NB4 (cell line): Measurements from ENCODE around the gene SETD6.
"Not testable (repeated sequence)": the region's sequence is repeated elsewhere in the genome, so short reads cannot be mapped to it uniquely, and the experiment has no call there.

Experiments
- DNase-seq: peaks from one replicate; pipeline ENCODE4 v3.0.0; 2010; ENCODE audit warnings: low read depth
- H3K4me3 ChIP-seq: one replicate; pipeline ENCODE4 v1.5.1; 2011; ENCODE audit warnings: mild to moderate bottlenecking, low read depth, low read length, moderate library complexity
- MAX ChIP-seq: IDR thresholded peaks from 2 replicates; pipeline ENCODE4 v1.6.1; 2011; ENCODE audit warnings: low read depth, low read length
- MYC ChIP-seq: IDR thresholded peaks from 2 replicates; pipeline ENCODE4 v1.6.1; 2011; ENCODE audit warnings: low read depth, low read length
- POLR2A ChIP-seq: IDR thresholded peaks from 2 replicates; pipeline ENCODE4 v1.6.1; 2011; ENCODE audit warnings: mild to moderate bottlenecking; ENCODE audit not compliant: insufficient read length; ENCODE audit errors: extremely low read depth
- TF ChIP-seq, protein P1 (sequence below): IDR thresholded peaks from one replicate; pipeline ENCODE4 v1.5.1; 2012; ENCODE audit warnings: low read depth, low read length

Gene SETD6

GRCh38 chr16:58548378-58548777, 33.1 kb downstream of the SETD6 start:
- DNase-seq: no peak
- H3K4me3 ChIP-seq: no peak overlapping the region
- TF ChIP-seq, protein P1, sequence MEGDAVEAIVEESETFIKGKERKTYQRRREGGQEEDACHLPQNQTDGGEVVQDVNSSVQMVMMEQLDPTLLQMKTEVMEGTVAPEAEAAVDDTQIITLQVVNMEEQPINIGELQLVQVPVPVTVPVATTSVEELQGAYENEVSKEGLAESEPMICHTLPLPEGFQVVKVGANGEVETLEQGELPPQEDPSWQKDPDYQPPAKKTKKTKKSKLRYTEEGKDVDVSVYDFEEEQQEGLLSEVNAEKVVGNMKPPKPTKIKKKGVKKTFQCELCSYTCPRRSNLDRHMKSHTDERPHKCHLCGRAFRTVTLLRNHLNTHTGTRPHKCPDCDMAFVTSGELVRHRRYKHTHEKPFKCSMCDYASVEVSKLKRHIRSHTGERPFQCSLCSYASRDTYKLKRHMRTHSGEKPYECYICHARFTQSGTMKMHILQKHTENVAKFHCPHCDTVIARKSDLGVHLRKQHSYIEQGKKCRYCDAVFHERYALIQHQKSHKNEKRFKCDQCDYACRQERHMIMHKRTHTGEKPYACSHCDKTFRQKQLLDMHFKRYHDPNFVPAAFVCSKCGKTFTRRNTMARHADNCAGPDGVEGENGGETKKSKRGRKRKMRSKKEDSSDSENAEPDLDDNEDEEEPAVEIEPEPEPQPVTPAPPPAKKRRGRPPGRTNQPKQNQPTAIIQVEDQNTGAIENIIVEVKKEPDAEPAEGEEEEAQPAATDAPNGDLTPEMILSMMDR: no peak
- TF ChIP-seq MAX (no peak), POLR2A (no peak), MYC (no peak)

GRCh38 chr16:58551496-58551895, 36.2 kb downstream of the SETD6 start:
- no peak overlapping the region for H3K4me3 ChIP-seq
- TF ChIP-seq MAX (no peak), MYC (no peak), POLR2A (no peak)
- TF ChIP-seq, protein P1: no peak
- no peak for DNase-seq

DNA sequence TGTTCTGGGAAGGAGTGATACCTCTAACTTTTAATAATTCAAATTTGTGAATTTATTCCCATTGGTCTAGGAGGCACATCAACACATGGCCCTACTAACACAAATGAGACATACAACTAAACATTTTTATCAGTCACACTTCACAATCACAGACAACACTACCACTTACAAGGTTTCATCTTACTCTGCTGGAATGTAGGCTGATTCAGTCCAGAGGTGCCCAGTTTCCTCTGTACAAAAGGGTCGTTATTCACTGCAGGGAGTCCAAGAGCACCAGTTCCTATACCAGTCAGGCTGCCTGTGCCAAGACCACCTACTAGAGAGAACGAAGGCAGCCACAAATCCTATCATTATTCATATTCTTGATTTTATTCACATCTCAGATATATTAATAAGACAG, 41.4 kb downstream of the SETD6 start:
- TF ChIP-seq POLR2A (no peak), MAX (no peak), MYC (no peak)
- TF ChIP-seq, protein P1: no peak
- DNase-seq: no peak
- no peak overlapping the region for H3K4me3 ChIP-seq

DNA sequence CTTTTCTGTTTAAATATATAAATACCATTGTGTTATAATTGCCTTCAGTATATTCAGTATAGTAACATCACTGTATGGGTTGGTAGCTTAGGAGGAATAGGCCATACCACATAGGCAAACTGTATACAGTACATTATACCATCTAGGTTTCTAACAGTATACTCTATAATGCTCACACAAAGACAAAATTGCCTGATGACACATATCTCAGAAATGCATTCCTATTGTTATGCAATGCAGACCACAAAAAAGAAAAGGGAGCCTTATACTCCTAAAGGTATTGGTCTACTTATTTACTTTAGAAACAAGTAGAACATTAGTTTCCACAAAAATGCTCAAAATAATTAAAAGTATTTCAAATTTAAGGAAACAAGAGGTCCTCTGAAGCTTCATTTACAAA, 47.9 kb downstream of the SETD6 start:
- H3K4me3 ChIP-seq: no peak overlapping the region
- DNase-seq: peak; percentile 16
- TF ChIP-seq MYC (no peak), POLR2A (no peak)

- TF ChIP-seq MYC (no peak), MAX (no peak), POLR2A (no peak)
- TF ChIP-seq, protein P1: no peak
- DNase-seq: no peak
- no peak overlapping the region for H3K4me3 ChIP-seq
These were observed 48.5 kb downstream of the SETD6 start for GRCh38 chr16:58563775-58564174.

DNA sequence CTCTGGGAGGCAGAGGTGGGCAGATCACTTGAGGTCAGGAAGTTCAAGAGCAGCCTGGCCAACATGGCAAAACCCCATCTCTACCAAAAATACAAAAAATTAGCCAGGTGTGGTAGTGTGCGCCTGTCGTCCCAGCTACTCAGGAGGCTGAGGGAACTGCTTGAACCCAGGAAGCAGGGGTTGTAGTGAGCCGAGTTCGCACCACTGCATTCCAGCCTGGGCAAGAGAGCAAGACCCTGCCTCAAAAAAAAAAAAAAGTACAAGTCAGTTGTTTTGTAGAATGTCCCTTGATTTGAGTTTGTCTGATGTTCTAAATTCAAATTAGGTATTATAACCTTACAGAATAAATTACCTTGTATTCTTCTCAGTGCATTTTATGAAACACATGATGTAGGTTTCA, 50.4 kb downstream of the SETD6 start:
- DNase-seq, H3K4me3 ChIP-seq: not testable (repeated sequence)
